GM19239 (cell line): ENCODE results near the gene SLC12A3.

ENCODE experiments used
- DNase-seq: peaks from one replicate; pipeline ENCODE4 v3.0.0; 2011; ENCODE audit warnings: low spot score; ENCODE audit not compliant: insufficient read length
- FAIRE-seq: peaks from 2 replicates; lab custom pipeline; 2011; peaks lifted over from hg19 to GRCh38; lab: Jason Lieb, UNC

Gene SLC12A3

DNA sequence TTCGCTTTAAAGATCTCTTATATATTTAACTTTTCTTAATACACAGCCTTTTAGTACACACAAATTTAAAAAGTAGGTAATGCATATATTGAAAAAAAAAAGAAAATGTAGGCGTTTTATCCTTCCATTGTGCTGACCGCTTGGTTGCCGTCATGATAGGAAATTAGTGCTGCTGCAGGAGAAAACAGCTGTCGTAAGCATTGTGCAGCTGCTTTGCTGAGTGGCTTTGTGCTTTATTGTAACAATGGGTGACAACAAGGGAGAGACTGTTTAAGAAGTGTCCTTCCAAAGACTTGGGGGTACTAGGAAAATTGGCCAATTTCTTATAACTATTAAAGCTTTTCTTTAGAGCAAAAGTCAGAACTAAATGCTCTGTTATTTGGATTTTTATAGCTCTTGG lies 71.9 kb downstream of the SLC12A3 start:
- DNase-seq (no peak), FAIRE-seq (no peak)

DNA sequence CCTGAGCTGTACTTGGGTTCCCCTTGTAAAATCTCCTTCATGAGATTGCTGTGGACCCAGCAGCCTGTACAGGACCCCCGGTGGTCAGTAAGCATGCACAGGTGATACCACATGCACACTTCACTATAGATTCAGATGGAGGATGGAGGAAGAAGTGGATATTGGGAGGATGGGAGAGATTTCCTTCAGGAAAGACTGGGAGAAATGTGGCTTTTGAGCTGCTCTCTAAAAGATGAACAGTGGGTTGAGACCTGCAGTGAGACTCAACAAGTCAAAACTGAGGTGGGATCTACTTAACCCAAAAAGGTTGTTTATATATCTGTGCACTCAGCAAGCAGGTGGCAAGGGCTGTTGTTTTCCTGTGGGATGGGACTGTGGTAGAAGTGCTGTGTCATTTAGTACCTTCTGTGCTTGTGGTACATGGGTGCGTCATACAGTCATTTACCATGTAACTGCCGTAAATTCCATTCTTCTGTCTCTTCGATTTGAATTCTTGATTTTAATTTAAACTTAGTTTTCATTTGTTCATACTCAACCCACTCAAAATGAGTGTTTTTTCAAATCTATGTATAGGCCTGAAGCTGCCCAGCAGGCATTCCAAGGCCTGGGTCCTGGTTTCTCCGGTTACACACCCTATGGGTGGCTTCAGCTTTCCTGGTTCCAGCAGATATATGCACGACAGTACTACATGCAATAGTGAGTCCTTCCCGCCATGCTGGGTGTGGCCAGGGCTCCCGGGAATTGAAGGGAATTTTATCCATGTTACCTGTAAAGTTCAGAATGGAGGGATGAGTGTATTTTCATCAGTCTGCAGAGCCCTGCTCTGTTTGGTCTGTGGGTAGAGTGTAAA lies 73.9 kb downstream of the SLC12A3 start:
- no peak for DNase-seq
- peak; percentile 47 for FAIRE-seq

DNA sequence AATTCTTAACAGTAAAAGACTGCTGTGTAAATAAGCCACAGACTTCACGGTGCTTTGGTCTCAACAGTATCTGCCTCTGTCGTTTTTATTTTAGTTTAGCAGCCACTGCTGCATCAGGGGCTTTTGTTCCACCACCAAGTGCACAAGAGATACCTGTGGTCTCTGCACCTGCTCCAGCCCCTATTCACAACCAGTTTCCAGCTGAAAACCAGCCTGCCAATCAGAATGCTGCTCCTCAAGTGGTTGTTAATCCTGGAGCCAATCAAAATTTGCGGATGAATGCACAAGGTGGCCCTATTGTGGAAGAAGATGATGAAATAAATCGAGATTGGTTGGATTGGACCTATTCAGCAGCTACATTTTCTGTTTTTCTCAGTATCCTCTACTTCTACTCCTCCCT lies 74.8 kb downstream of the SLC12A3 start:
- peak; percentile 21 for FAIRE-seq
- no peak for DNase-seq

DNA sequence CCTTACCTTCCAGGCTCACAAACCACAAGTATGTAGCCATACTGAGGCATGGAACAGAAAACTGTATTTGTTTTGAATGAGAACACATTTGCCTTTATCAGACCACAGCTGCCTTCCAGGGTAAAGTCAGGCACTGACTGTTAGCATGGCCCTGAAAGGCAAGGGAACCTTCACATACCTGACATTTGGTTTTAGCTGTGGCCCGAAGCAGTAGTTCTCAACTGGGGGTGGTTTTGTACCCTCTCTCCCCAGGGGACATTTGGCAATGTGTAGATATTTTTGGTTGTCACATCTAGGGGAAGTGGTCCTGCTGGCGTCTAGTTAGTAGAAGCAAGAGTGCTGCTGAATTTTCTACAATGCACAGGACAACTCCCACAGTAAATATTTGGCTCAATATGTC lies 76.1 kb downstream of the SLC12A3 start:
- FAIRE-seq (peak; percentile 60), DNase-seq (no peak)

DNA sequence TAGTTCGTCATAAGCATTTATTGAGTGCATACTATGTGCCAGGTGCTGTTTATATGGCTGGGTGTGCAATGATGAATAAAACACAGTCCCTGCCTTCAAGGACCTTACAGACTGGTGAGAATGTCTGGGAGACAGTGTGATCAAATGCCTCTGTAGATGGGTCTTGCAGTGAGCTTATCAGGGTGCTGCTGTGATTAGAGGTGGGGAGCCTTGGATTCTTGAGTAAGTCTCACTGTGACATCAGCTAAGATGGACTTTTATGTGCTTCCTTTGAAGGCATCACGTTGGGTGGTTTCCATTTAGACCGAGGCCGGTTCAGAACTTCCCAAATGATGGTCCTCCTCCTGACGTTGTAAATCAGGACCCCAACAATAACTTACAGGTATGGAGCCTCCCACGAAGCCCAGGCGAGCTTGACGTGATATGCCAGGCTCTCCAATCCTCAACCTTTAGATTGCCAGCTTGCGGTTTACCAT lies 76.9 kb downstream of the SLC12A3 start:
- FAIRE-seq (no peak), DNase-seq (no peak)

DNA sequence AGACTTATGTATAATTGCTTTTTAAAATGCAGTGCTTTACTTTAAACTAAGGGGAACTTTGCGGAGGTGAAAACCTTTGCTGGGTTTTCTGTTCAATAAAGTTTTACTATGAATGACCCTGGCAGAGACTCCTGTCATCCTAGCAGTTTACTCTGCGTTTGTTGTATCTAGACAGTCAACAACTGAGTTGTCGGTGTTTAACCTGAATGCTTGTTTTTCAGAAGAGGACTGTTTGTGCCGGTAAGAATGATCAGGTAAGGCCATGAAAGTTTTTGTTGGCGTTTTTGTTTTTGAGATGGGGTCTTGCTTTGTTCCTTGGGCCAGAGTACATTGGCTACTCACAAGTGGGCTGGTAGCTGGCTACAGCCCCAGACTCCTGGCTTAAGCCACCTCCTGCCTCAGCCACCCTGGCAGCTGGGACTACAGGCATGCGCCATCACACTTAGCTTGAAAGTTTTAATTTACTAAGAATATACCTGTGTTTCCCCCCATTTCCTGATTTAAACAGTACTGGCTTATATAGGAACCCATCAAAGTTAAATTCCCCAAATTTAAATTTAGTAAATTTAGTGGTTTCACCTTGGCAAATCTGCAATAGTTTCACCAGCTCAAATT lies 78.9 kb downstream of the SLC12A3 start:
- FAIRE-seq (no peak), DNase-seq (no peak)

DNA sequence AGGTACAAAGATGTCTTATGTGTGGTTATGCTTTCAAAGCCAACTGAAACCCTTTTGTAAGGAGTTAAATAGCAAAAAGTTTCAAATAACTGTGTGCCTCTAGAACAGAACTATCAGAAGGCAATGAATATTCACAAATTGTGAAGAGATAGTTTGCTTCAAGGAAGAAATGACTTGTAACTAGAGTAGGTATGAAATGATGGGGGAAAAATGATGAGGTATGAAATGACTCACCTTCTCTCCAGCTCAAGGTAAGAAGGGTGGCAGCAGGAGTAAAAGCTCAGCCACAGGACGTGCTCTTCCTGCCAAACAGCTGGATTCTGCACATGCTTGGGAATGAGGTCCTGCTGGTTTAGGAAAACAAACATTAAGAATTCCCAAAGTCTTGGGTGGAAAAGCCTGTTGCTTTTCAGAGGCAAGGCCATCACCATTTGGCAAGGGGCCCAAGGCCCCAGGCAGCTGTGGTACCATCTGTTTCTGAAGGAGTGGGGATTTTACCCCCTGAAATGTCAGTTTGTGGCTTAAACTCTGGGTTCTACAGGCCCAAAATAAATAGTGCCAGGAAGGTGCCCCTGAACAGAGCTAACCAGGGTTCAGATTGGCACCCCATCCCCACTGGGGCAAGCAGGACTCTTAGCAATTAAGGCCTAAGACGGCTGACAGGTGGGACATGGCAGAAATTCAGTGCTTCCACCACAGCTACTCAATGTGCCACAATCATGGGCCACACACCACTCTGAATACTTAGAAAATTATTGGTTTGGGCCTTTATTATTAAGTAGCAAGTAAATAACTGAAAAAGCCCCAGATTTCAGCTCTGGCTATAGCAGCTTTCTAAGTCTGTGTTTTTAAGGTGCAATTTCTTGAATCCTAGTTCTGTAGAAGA lies 80.2 kb downstream of the SLC12A3 start:
- DNase-seq (no peak), FAIRE-seq (peak; percentile 49)

DNA sequence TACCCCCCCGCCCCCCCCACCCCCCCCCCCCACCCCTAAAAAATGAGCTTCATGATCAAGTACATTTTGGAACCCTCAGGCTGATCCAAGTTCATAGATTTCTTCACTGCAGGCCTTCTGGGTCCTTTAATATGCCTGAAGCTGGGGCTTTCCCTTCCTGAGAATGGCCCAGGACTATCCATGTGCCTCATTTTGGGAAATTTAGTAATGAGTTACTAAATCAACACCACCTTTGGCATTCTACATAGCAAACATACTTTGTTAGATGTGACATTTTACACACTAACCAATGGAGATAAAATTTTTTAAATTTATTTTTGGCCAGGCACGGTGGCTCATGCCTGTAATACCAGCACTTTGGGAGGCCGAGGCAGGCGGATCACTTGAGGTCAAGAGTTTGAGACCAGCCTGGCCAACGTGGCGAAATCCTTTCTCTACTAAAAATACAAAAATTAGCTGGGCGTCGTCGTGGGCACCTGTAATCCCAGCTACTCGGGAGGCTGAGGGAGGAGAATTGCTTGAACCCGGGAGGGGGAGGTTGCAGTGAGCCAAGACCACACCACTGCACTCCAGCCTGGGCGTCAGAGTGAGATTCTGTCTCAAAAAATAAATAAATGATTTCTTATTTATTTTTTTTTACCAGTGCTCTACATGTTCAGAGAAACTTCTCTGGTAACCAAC lies 81.0 kb downstream of the SLC12A3 start:
- no peak for FAIRE-seq
- no peak for DNase-seq

DNA sequence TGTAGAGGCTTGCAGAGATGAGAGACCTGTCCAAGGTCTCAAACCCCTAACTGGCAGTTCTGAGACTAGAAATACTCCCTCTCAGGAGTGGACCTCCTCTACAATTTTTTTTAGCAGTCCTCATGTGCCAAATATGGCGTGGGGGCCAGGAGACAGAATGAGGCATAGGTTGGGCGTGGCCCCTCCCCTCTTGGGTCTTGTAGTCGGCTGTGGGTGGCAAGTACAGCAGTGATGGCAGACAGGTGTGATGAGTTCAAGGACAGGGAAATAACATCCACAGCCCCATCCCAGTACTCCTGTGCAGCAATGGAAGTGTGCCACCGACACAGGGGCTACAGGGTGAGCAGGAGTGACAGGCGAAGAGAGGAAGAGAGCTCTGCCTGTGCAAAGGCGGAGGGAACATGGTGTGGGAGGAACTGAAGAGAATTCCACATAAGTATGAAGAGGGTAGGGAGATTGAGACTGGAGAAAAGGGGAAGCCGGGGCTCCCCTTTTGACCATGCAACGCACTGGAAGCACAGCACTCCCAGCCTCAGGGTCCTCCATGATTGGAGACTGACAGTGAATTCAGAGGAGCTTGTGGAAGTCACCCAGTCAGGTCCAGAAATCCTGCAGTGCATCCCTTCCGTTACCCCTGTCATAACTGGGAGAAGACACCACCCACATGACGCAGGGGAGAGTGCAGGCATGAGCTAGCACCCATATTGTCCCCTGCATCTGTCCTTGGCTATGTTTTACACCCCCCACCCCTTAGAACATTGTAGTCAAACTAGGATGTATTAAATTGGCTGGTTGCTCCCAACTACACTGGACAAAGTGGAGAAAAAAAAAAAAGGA lies 82.0 kb downstream of the SLC12A3 start:
- no peak for FAIRE-seq

DNA sequence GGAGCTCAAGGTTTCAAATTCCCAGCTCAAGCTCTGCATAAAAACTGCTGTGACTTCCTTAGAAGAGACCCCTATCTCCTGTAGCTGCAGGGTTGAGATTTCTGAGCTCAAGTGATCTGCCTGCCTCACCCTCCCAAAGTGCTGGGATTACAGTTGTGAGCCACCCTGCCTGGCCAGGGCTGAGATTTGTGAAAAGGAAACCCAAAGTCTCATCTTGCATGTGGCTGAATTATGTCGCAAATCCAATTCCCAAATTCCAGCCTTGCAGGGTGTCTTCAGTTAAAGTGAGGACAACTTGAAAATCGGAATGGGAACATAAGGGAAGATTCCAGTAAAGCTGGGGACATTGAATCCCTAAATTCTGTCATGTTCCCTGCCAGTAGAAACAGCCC lies 82.6 kb downstream of the SLC12A3 start:
- FAIRE-seq = no peak
- DNase-seq = no peak

More for the DNA sequence above, 82.0 kb downstream of the SLC12A3 start:
- no peak for DNase-seq

DNA sequence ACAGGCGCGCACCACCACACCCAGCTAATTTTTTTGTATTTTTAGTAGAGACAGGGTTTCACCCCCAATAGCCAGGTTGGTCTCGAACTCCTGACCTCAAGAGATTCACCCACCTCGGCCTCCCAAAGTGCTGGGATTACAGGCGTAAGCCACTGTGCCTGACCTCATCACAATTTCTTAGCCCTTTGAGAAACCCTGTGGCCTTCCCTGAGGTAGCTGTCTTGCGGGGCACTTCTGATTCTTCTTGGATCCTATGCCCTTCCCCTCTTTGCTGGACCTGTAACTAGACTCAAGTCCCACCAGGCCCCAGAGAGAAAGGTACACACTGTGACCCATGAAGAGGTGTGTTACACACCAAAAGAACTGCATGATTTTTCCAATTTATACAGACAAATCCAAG lies 83.2 kb downstream of the SLC12A3 start:
- FAIRE-seq (no peak), DNase-seq (no peak)

DNA sequence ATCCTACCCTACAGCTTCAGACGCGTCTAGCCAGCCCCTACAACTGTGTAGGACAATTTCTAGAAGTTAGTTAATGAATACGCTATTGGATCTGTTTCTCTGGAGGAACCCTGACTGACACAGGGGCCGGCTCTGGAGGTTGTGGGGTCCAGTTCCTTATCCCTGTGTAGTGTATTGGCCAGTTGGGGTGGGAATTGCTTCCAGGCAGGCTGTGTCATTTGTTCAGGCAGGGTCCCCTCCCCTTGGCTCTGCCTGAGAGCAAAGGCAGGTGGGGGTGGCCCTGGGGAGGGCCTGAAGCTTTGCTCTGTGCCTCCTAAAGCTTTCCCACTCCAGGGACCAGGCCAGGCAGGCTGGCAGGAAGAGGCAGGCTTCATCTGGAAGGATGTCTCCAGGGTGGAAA lies 85.0 kb downstream of the SLC12A3 start:
- no peak for FAIRE-seq
- no peak for DNase-seq

DNA sequence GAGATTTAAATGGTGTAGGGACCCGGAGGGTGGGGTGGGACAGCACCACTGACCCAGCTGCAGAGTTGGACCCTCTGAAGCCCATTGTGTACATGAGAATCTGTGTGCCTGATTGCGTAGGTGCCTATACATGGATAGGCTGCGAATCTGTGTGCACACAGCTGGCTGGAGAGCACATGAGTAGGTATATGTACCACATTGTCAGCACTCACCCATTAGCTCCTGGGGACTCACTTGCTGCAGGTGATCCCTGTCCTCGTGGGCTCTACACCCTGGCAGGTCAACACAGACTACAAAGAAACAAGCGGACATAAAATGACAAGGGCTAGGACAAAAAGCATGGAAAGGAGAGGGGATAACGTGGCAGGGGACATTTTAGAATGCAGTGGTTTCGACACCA lies 85.4 kb downstream of the SLC12A3 start:
- FAIRE-seq = no peak
- DNase-seq = no peak

DNA sequence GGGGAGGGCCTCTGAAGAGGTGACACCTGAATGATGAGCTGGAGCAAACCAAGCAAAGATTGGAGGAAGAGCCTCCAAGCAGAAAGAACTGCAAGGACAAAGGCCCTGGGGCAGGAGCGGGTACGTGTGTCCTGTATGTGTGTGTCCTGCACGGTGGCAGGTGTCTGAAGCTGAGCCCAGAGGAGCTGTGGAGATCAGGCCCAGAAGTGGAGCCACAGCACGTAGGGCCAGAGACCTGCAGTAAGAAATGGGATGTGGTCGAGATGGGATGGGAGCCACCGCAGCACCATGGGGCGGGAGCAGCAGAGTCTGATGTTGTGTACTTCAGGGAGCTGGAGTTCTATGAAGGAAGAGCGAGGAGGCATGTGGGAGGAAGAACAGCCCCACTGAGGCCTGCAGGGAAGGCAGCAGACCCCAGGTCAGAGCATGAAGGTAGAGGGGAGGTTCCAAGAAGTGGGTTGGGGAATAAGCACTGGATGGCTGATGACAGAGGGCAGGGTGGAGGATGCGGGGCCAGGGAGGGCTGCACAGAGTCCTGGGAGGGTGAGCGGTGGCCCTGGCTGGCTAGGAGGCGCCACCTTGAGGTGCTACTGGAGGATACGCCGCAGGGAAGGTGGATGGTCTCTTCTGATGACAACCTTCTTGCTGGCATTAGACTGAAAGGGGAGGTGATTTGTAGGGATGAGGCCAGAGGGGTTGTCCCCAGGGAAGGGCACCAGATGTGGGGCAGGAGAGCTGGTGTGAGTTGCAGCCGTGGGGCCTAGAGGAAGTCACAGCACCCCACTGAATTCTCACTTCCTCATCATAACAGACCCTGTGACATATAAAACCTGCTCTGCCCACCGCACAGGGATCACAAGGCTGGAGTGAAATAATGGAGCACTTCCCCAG lies 86.1 kb downstream of the SLC12A3 start:
- DNase-seq = peak; percentile 49
- peak; percentile 82 for FAIRE-seq

DNA sequence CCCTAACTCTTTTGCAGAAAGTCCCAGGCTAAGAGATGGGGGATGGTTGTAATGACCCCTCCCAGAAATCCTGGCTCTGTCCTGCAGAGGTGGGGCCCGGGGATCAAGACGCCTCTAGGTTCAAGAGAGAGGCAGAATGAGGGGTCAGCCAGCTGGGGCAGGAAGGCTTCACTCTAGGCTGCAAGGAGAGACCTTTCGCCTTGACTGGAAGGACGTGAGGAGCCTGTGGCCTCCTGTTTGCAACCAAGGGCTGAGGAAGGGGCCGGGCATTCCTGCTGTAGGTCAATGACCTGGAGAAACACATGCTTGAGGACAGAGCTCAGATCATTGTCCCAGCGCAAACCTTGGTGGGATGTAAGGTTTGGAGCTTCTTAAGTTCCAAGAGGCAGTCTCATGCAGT lies 88.0 kb downstream of the SLC12A3 start:
- DNase-seq = no peak
- FAIRE-seq = no peak

DNA sequence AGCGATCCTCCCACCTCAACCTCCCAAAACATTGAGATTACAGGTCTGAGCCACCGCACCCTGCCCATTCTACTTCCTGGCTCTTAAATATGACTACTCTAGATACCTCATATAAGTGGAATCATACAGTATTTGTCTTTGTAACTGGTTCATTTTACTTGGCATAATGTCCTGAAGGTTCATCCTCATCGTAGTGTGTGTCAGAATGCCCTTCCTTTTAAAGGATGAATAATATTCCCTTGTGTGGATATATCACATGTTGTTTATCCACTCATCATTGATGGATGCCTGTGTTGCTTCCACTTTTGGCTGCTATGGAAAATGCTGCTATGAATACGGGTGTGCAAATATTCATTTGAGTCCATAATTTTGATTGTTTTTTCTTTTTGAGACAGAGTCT lies 91.1 kb downstream of the SLC12A3 start:
- no peak for FAIRE-seq

DNA sequence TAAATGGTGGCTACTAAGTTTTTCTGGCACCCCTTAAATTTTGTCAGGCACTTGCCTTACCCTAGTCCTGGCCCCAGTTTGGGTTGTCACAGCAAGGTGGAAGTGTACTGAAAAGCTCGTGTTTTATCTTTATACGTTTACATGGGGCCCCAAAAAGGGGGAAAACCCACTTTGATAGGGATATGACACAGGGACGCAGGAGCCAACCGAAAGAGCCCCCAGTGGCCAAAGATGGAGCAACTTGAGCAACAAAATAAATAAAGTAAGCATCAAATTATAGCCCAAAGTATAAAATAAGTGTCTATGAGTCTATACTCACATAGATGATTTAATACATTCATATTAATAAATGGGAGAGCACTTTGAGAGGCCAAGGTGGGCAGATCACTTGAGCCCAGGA lies 91.7 kb downstream of the SLC12A3 start:
- no peak for DNase-seq
- no peak for FAIRE-seq

More for the DNA sequence above, 91.1 kb downstream of the SLC12A3 start:
- DNase-seq = no peak

DNA sequence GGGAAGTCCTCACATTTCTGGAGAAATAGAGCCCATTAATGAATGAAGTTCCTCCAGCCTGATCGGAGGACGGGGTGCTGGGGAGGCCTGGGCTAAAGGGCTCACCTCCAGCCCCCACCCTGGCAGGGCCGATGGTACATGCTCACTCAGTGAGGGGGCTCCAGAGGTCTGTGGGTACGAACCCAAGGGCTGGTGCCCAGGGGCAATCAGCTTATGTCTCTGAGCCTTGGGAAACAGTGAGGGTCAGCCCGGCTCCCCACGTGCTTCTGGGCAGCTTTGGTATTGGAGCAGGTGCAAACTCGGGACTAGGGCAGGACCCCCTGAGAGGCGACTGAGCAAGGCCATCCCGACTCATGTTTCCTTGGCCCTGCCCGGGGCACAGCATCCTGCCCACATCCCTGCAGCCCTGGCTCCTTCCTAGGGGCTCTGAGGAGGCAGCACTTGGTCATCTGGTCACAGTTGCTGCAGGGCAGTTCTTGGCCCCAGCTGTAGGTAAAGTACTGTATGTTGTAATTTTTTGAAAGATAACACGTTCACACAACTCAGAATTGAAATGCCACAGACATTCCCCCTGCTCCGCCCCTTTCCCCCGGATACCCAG lies 95.8 kb downstream of the SLC12A3 start:
- no peak for DNase-seq
- FAIRE-seq = no peak
